Measurements from ENCODE around the gene SCNN1A. TPM values are rescaled to one million over a fixed set of nuclear protein-coding genes. Genes with fewer than 3 reads are reported as not detected.

SCNN1A gene
- total RNA-seq, 1 experiment from 2014 or later: 17.1 TPM

GRCh38 chr12:6318440-6318879 is 56.9 kb downstream of the SCNN1A start:
- H3K27me3 ChIP-seq (ENCODE audit: control insufficient read depth, insufficient read depth, low read length): no peaks in the 10 kb centered on the region
- CTCF ChIA-PET: no interaction called here
- POLR2A ChIA-PET: no interaction called here
- ATAC-seq (no peak), DNase-seq (ENCODE audit: low read depth, low spot score) (no peak)
- no peaks in the 10 kb centered on the region for H3K9me3 ChIP-seq (ENCODE audit: control insufficient read depth, insufficient read depth, low read depth, low read length)
- H3K4me3 ChIP-seq (ENCODE audit: low read depth in 2 of 2, low read length in 2 of 2): no peak overlapping the region
- TF ChIP-seq SIN3A (IDR thresholded peaks at IDR 0.05; ENCODE audit: borderline replicate concordance, insufficient read depth, low read depth, low read length): no peak
- no peak for TF ChIP-seq REST (IDR thresholded peaks at IDR 0.05; ENCODE audit: insufficient read depth in 1 of 2, low read depth in 2 of 2, low read length in 1 of 2)
- TF ChIP-seq CTCF (IDR thresholded peaks at IDR 0.05): no peak
- TF ChIP-seq TCF7L2 (IDR thresholded peaks at IDR 0.05; ENCODE audit: low read depth, low read length): no peak
- TF ChIP-seq POLR2AphosphoS5 (IDR thresholded peaks at IDR 0.05; ENCODE audit: low read depth, low read length): no peak
- no peaks in the 10 kb centered on the region for H3K36me3 ChIP-seq (ENCODE audit: control insufficient read depth, insufficient read depth, low read length)
- no peak overlapping the region for H3K27ac ChIP-seq (ENCODE audit: low read length)
- in situ Hi-C loops (cut with HindIII; ENCODE audit: low pct_unique_long_range_greater_than_20kb, low sequenced_read_pairs) (no loop called here), intact Hi-C loops (cut with micrococcal nuclease; ENCODE audit: unreplicated experiment) (no loop called here)
- BruUV-seq (replicated peaks): no TSS peak
- peaks cover 18% of the 10 kb centered on the region for H3K4me1 ChIP-seq (ENCODE audit: control insufficient read depth, insufficient read depth, low read length)

- H3K4me3 ChIP-seq (ENCODE audit: low read depth in 2 of 2, low read length in 2 of 2): no peak overlapping the region
- no peaks in the 10 kb centered on the region for H3K36me3 ChIP-seq (ENCODE audit: control insufficient read depth, insufficient read depth, low read length)
- no peak for TF ChIP-seq CTCF (IDR thresholded peaks at IDR 0.05)
- TF ChIP-seq SIN3A (IDR thresholded peaks at IDR 0.05; ENCODE audit: borderline replicate concordance, insufficient read depth, low read depth, low read length): no peak
- no peak for TF ChIP-seq POLR2AphosphoS5 (IDR thresholded peaks at IDR 0.05; ENCODE audit: low read depth, low read length)
- no peaks in the 10 kb centered on the region for H3K9me3 ChIP-seq (ENCODE audit: control insufficient read depth, insufficient read depth, low read depth, low read length)
- intact Hi-C loops (cut with micrococcal nuclease; ENCODE audit: unreplicated experiment): no loop called here
- ChIA-PET CTCF (no interaction called here), POLR2A (no interaction called here)
- H3K27ac ChIP-seq (ENCODE audit: low read length): no peak overlapping the region
- BruUV-seq (replicated peaks): no TSS peak
- H3K27me3 ChIP-seq (ENCODE audit: control insufficient read depth, insufficient read depth, low read length): no peaks in the 10 kb centered on the region
- peaks cover 12% of the 10 kb centered on the region for H3K4me1 ChIP-seq (ENCODE audit: control insufficient read depth, insufficient read depth, low read length)
- DNase-seq (ENCODE audit: low read depth, low spot score) (no peak), ATAC-seq (no peak)
- in situ Hi-C loops (cut with HindIII; ENCODE audit: low pct_unique_long_range_greater_than_20kb, low sequenced_read_pairs): no loop called here
Measured at GRCh38 chr12:6317693-6318439, 57.5 kb downstream of the SCNN1A start.
